BLaER1 treated with 17β-estradiol and CSF1 and Interleukin-3, amounts not matched to agents 10 nM and 100 nM (cell line): ENCODE results near the gene EAF2.

ENCODE experiments used
- H3K27ac ChIP-seq, 11 experiments: shearing (Covaris generic); formaldehyde crosslinking; 2 replicates each; pipeline ENCODE4 v1.8.1; 2022
- H3K27me3 ChIP-seq, 11 experiments: shearing (Covaris generic); formaldehyde crosslinking; 2 replicates each; pipeline ENCODE4 v1.8.1; 2022
- H3K36me3 ChIP-seq, 11 experiments: shearing (Covaris generic); formaldehyde crosslinking; 2 replicates each; pipeline ENCODE4 v1.8.1; 2022
- H3K4me1 ChIP-seq, 10 experiments: shearing (Covaris generic); formaldehyde crosslinking; 2 replicates each; pipeline ENCODE4 v1.8.1; 2022
- H3K4me2 ChIP-seq, 11 experiments: shearing (Covaris generic); formaldehyde crosslinking; 2 replicates each; pipeline ENCODE4 v1.8.1; 2022
- H3K4me3 ChIP-seq, 10 experiments: shearing (Covaris generic); formaldehyde crosslinking; 2 replicates each; pipeline ENCODE4 v1.8.1; 2022
- H3K9ac ChIP-seq, 11 experiments: shearing (Covaris generic); formaldehyde crosslinking; 2 replicates each; pipeline ENCODE4 v1.8.1; 2022
- H3K9me3 ChIP-seq, 11 experiments: shearing (Covaris generic); formaldehyde crosslinking; replicated peaks in 1 of 11; 2 replicates each; pipeline ENCODE4 v1.8.1; 2022
- H4K20me1 ChIP-seq, 11 experiments: shearing (Covaris generic); formaldehyde crosslinking; 2 replicates each; pipeline ENCODE4 v1.8.1; 2022
- Cebpa-rat ChIP-seq, 11 experiments: shearing (Covaris generic); IDR thresholded peaks; 2 replicates each; pipeline ENCODE4 v1.8.1; 2022

Gene EAF2

DNA sequence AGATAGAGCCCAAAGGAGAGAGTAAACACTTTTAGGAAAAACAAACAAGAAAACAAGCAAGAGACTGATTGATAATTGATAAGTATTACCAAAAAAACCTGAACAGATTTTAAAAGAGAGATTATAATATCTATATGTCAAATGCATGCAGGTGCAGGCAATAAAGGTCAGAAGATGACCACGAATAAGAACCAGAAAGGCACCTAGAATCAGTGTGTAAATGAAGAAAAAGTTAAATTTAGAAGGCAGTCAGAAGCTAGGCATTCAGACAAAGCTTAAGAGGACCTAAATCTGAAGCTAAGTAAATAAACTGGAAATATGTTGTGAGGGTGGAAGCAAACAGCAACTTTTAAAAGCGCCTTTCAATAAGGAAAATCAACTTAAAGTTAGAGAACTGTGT, 16.4 kb upstream of the EAF2 start:
- Histone ChIP-seq H3K36me3 (peaks cover 63 to 99% (median 87%) of the 10 kb centered on the region in 11 experiments), H3K4me1 (peaks cover 0 to 13% (median 0%) of the 10 kb centered on the region in 10 experiments; a peak in 6 of 20 replicates), H3K27ac (no peak overlapping the region), H3K9ac (no peak overlapping the region), H3K4me3 (no peak overlapping the region), H4K20me1 (peaks cover 0 to 25% (median 0%) of the 10 kb centered on the region in 11 experiments; a peak in 6 of 22 replicates), H3K27me3 (no peaks in the 10 kb centered on the region), H3K4me2 (peak overlapping the region in 1 of 11 experiments; percentile 68; a peak in 1 of 22 replicates), H3K9me3 (peaks cover 46 to 74% (median 65%) of the 10 kb centered on the region in 11 experiments)
- no peak for TF ChIP-seq Cebpa-rat (IDR thresholded peaks at IDR 0.05)

DNA sequence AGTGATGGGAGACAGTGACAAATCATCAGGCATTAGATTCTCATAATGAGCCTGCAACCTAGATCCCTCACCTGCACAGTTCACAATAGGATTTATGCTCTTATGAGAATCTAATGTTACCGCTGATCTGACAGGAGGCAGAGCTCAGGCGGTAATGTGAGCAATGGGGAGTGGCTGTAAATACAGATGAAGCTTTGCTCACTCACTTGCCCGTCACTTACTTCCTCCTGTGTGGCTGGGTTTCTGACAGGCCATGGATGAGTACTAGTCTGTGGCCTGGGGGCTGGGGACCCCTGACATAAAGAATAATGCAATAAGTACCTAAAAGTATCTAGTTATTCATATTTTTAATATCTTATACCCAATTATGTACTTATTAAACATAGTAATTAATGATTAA, 15.8 kb upstream of the EAF2 start:
- H3K36me3 ChIP-seq = peaks cover 70 to 100% (median 94%) of the 10 kb centered on the region in 11 experiments
- H4K20me1 ChIP-seq = peaks cover 0 to 19% (median 0%) of the 10 kb centered on the region in 11 experiments; a peak in 3 of 22 replicates
- no peak for TF ChIP-seq Cebpa-rat (IDR thresholded peaks at IDR 0.05)
- H3K9me3 ChIP-seq = peaks cover 52 to 80% (median 72%) of the 10 kb centered on the region in 11 experiments
- H3K9ac ChIP-seq = no peak overlapping the region
- no peak overlapping the region for H3K4me3 ChIP-seq
- H3K27me3 ChIP-seq = no peaks in the 10 kb centered on the region
- H3K27ac ChIP-seq = no peak overlapping the region
- peaks cover 0 to 13% (median 0%) of the 10 kb centered on the region in 10 experiments; a peak in 6 of 20 replicates for H3K4me1 ChIP-seq
- no peak overlapping the region for H3K4me2 ChIP-seq

DNA sequence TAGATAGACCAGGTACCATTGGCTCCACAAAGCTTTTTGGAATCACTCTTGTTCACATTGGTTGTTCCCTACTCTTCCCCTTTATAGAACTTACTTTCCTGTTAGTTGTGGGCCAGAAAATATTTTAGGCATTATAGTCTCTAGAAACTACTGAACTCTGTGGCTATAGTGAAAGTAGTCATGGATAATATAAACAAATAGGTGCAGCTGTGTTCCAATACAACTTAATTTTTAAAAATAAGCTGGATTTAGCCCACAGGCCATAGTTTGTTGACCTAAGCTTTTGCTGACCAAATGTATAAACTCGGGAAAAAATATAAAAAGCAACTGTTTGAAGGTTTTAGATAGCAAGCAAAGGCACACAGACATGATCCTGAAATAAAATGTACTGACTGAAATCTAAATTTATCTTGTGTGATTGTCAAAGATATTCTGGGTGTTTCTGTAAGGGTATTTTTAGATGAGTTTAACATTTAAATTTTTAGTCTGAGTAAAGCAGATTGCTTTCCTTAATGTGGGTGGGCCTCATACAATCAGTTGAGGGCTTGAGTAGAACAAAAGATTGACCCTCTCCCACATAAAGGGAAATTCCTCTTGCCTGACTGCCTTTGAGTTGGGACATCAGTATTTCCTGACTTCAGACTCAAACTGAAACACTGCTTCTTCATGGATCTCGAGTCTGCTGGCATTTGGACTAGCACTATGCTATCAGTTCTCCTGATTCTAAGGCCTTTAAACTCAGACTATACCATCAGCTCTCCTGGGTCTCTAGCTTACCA, 13.4 kb upstream of the EAF2 start:
- no peaks in the 10 kb centered on the region for H3K27me3 ChIP-seq
- peaks cover 55 to 86% (median 76%) of the 10 kb centered on the region in 11 experiments for H3K9me3 ChIP-seq
- H3K4me3 ChIP-seq = no peak overlapping the region
- H4K20me1 ChIP-seq = peaks cover 0 to 13% (median 0%) of the 10 kb centered on the region in 11 experiments; a peak in 3 of 22 replicates
- no peak for TF ChIP-seq Cebpa-rat (IDR thresholded peaks at IDR 0.05)
- H3K4me2 ChIP-seq = no peak overlapping the region
- no peak overlapping the region for H3K9ac ChIP-seq
- H3K4me1 ChIP-seq = peaks cover 0 to 13% (median 0%) of the 10 kb centered on the region in 10 experiments; a peak in 6 of 20 replicates
- H3K36me3 ChIP-seq = peaks cover 81 to 100% (median 98%) of the 10 kb centered on the region in 11 experiments
- H3K27ac ChIP-seq = no peak overlapping the region

DNA sequence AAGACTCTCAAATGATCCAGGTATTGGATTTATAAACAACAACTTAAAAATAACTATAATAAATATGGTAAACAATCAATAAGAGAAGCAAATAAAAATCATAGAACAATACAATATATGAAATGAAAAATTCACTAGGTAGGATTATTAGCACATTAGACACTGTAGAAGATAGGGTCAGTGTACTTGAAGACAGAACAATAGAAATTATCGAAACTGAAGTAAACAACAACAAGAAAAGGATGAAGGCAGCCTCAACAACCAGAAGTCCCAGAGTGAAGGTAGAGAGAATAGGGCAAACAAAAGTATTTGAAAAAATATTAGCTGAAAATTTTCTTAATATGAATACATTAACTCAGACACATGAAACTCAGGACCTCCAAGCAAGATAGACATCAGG, 12.0 kb upstream of the EAF2 start:
- Histone ChIP-seq H3K4me2 (no peak overlapping the region), H3K27ac (no peak overlapping the region), H4K20me1 (peaks cover 0 to 13% (median 0%) of the 10 kb centered on the region in 11 experiments; a peak in 3 of 22 replicates), H3K9me3 (peaks cover 45 to 83% (median 69%) of the 10 kb centered on the region in 11 experiments), H3K27me3 (no peaks in the 10 kb centered on the region), H3K36me3 (peaks cover 84 to 100% (median 98%) of the 10 kb centered on the region in 11 experiments), H3K4me3 (peak overlapping the region in 1 of 10 experiments; percentile 31; a peak in 1 of 20 replicates), H3K4me1 (peaks cover 0 to 7% (median 0%) of the 10 kb centered on the region in 10 experiments; a peak in 6 of 20 replicates), H3K9ac (no peak overlapping the region)
- TF ChIP-seq Cebpa-rat (IDR thresholded peaks at IDR 0.05) = no peak

DNA sequence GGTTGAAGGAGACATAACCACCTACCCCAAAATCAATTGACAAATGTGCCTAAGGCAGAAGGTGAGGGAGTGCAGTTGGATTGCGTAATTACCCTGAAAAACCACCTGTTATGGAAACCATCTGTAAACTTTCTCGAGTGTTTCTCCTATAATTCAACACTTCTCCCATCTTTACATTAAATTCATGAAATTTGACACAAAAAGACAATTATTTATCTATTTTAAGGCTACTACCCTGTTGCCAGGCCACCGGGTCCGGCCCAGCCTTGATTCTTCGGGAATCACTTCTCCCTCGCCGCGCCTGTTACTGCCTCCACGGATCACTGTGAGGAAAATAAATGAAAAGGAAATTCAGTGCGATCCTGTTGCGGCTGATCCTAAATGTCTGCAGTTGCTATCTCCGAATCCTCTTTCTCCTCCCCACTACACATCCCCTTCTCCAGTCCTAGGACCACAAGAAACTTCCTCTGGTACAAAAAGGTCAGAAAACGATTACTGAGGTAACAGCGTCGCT, 795 bp upstream of the EAF2 start:
- Histone ChIP-seq H3K27me3 (no peaks in the 10 kb centered on the region), H3K36me3 (peaks cover 27 to 69% (median 52%) of the 10 kb centered on the region in 11 experiments; a peak in 21 of 22 replicates), H4K20me1 (peaks cover 0 to 24% (median 3%) of the 10 kb centered on the region in 11 experiments; a peak in 7 of 22 replicates), H3K27ac (peak overlapping the region; percentile 66 to 91 (median 88)), H3K4me1 (peaks cover 32 to 42% (median 37%) of the 10 kb centered on the region in 10 experiments), H3K9ac (peak overlapping the region; percentile 85 to 92 (median 91)), H3K4me3 (peak overlapping the region; percentile 72 to 92 (median 82)), H3K4me2 (peak overlapping the region; percentile 87 to 99 (median 92)), H3K9me3 (peaks cover 0 to 7% (median 4%) of the 10 kb centered on the region in 11 experiments; a peak in 13 of 22 replicates)
- peak in 9 of 11 experiments; percentile 12 to 92 (median 71); a peak in 13 of 22 replicates for TF ChIP-seq Cebpa-rat (IDR thresholded peaks at IDR 0.05)

DNA sequence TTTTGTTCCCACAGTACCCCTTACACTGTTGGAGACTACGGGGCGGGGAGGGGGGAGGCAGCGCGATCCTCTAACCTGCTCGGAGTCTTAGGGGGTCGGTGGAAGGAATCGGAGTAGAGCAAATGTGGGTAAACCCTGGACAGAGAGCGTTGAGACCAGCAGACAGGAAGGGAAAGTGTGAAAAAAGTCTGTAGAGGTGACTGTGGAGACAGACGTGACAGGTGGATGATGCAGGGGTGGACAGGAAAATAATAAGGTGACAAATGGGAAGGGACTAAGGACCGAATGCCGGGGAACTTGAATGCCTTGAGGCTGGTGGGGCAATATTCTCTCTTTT, 424 bp downstream of the EAF2 start:
- H4K20me1 ChIP-seq = peaks cover 0 to 13% (median 0%) of the 10 kb centered on the region in 11 experiments; a peak in 4 of 22 replicates
- H3K4me2 ChIP-seq = peak overlapping the region; percentile 58 to 99 (median 87)
- peak overlapping the region; percentile 48 to 91 (median 87) for H3K27ac ChIP-seq
- H3K9me3 ChIP-seq = peaks cover 7 to 20% (median 16%) of the 10 kb centered on the region in 11 experiments; a peak in 20 of 22 replicates
- H3K36me3 ChIP-seq = peaks cover 29 to 69% (median 54%) of the 10 kb centered on the region in 11 experiments
- H3K27me3 ChIP-seq = no peaks in the 10 kb centered on the region
- H3K4me1 ChIP-seq = peaks cover 32 to 42% (median 37%) of the 10 kb centered on the region in 10 experiments
- no peak for TF ChIP-seq Cebpa-rat (IDR thresholded peaks at IDR 0.05)
- H3K4me3 ChIP-seq = peak overlapping the region; percentile 72 to 92 (median 82)
- H3K9ac ChIP-seq = peak overlapping the region; percentile 85 to 92 (median 91)

DNA sequence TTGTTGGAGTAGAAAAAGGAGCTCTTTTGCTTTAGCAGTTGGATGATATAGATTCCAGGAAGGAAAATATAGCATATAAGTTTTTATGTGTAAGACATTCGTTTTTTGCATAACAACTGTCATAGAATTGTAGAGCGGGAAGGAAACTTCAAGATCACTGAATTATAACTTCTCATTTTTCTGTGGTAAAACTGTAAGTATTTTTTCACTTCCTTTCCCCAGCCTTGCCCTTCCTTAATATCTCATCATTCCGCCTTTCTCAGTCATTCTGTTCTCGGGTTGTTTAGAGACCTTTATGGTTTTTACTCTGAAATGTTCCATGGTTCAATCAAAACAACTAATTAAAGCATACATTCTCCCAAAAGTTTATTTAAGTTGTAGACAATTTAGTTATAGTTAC, 1.1 kb downstream of the EAF2 start:
- Histone ChIP-seq H3K27ac (peak overlapping the region; percentile 29 to 91 (median 87)), H3K9ac (peak overlapping the region; percentile 85 to 92 (median 91)), H3K4me1 (peaks cover 32 to 40% (median 34%) of the 10 kb centered on the region in 10 experiments), H4K20me1 (peaks cover 0 to 7% (median 0%) of the 10 kb centered on the region in 11 experiments; a peak in 3 of 22 replicates), H3K4me3 (peak overlapping the region; percentile 72 to 92 (median 82)), H3K27me3 (no peaks in the 10 kb centered on the region), H3K36me3 (peaks cover 26 to 69% (median 54%) of the 10 kb centered on the region in 11 experiments), H3K9me3 (peaks cover 7 to 25% (median 20%) of the 10 kb centered on the region in 11 experiments; a peak in 20 of 22 replicates), H3K4me2 (peak overlapping the region; percentile 58 to 99 (median 87))
- TF ChIP-seq Cebpa-rat (IDR thresholded peaks at IDR 0.05) = no peak

DNA sequence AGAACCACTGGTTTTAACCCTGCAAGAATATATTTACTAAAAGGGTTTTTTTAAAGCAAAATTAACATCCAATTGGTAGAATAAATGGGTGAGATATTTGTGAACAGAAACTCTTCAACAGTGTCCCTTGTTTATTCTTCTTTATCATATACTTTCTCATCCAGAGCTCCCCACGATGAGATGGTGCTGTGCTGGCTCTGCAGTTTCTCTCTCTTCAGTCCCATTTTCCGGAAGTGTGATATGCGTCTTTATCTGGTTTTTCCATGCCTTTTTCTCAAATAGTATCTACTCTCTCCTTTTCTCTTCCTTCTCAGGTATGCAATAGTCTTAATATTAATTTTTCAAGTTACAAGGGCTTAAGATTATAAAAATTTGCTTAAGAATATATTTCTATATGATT, 1.5 kb downstream of the EAF2 start:
- Histone ChIP-seq H3K9ac (peak overlapping the region; percentile 85 to 92 (median 91)), H3K4me1 (peaks cover 29 to 40% (median 33%) of the 10 kb centered on the region in 10 experiments), H3K4me3 (peak overlapping the region; percentile 72 to 92 (median 82)), H3K27ac (peak overlapping the region; percentile 29 to 91 (median 87)), H3K4me2 (peak overlapping the region; percentile 58 to 99 (median 87)), H3K27me3 (no peaks in the 10 kb centered on the region), H3K9me3 (peaks cover 7 to 25% (median 22%) of the 10 kb centered on the region in 11 experiments; a peak in 20 of 22 replicates), H3K36me3 (peaks cover 22 to 69% (median 51%) of the 10 kb centered on the region in 11 experiments), H4K20me1 (peaks cover 0 to 3% (median 0%) of the 10 kb centered on the region in 11 experiments; a peak in 3 of 22 replicates)
- TF ChIP-seq Cebpa-rat (IDR thresholded peaks at IDR 0.05) = no peak
